AG04450 (cell line): Measurements from ENCODE around the gene SLC8A3. TPM values are rescaled to one million over a fixed set of nuclear protein-coding genes. Genes with fewer than 3 reads are reported as not detected.

Experiments
- CTCF ChIA-PET: fragments of 300-600, 350-600 bp; formaldehyde crosslinking; extraction: SDS; loops from one replicate; lab custom pipeline; 2022; ENCODE audit warnings: antibody characterized with exemption, inconsistent platforms; lab: Charles Lee
- POLR2A ChIA-PET: fragments of 350-600 bp; formaldehyde crosslinking; extraction: SDS; loops from one replicate; lab custom pipeline; 2021; ENCODE audit warnings: antibody characterized with exemption, inconsistent platforms; lab: Yijun Ruan, JAX
- DNase-seq: peaks from one replicate; pipeline ENCODE4 v3.0.0-alpha.2; 2011; ENCODE audit warnings: low read depth, low spot score
- H3K27ac ChIP-seq: one replicate; pipeline ENCODE4 v1.5.1; 2012; ENCODE audit warnings: low read depth, low read length, control low read depth
- H3K27me3 ChIP-seq: one replicate; pipeline ENCODE4 v1.6.0; 2012; ENCODE audit warnings: low read length; ENCODE audit not compliant: control insufficient read depth, insufficient read depth
- H3K4me3 ChIP-seq: 2 replicates; pipeline ENCODE4 v1.5.1; 2011; ENCODE audit warnings: mild to moderate bottlenecking, low read depth, low read length, control low read depth
- H3K9me3 ChIP-seq: 2 replicates; pipeline ENCODE4 v1.5.1; 2012; ENCODE audit warnings: low read length; ENCODE audit not compliant: control insufficient read depth, insufficient read depth
- CTCF ChIP-seq: IDR thresholded peaks from 2 replicates; pipeline ENCODE4 v1.5.1; 2011; ENCODE audit warnings: low read depth, low read length, control low read depth, inconsistent platforms
- polyA plus RNA-seq: library from polyadenylated mRNA; depleted of rRNA; stranded (reverse); fragments of >200 nt; gene quantifications from 2 replicates; pipeline ENCODE4 v1.2.3, GENCODE V29; 2011

Gene SLC8A3
- polyA plus RNA-seq, 1 experiment, result not detected

- Histone ChIP-seq H3K27ac (no peak overlapping the region), H3K4me3 (no peak overlapping the region), H3K9me3 (no peaks in the 10 kb centered on the region), H3K27me3 (no peaks in the 10 kb centered on the region)
- no peak for DNase-seq
- CTCF ChIA-PET, result interaction anchor here (0.7 to 1.5 kb wide), 4 partner anchors 8 to 202 kb away, joined by 3 to 9 read pairs (median 4); no protein-coding TSS in a partner anchor
- POLR2A ChIA-PET, result no interaction called here
- TF ChIP-seq CTCF, result no peak
These were observed 168.2 kb downstream of the SLC8A3 start for GRCh38 chr14:70020352-70021170.

GRCh38 chr14:70019695-70020094 lies 169.1 kb downstream of the SLC8A3 start:
- Histone ChIP-seq H3K27me3 (no peaks in the 10 kb centered on the region), H3K27ac (no peak overlapping the region), H3K4me3 (no peak overlapping the region), H3K9me3 (no peaks in the 10 kb centered on the region)
- POLR2A ChIA-PET, result no interaction called here
- CTCF ChIA-PET, result interaction anchor here (0.7 to 1.5 kb wide), 3 partner anchors 8 to 142 kb away, joined by 3 to 9 read pairs (median 3); no protein-coding TSS in a partner anchor
- DNase-seq, result no peak
- no peak for TF ChIP-seq CTCF

- POLR2A ChIA-PET, result no interaction called here
- Histone ChIP-seq H3K4me3 (no peak overlapping the region), H3K27ac (peak overlapping the region; percentile 11), H3K9me3 (no peaks in the 10 kb centered on the region), H3K27me3 (no peaks in the 10 kb centered on the region)
- no peak for DNase-seq
- no peak for TF ChIP-seq CTCF
- CTCF ChIA-PET, result interaction anchor here (1.5 kb wide), 1 partner anchor 9 kb away, joined by 9 read pairs; no protein-coding TSS in a partner anchor
These were observed 170.0 kb downstream of the SLC8A3 start for GRCh38 chr14:70018713-70019211.

- no peak for TF ChIP-seq CTCF
- Histone ChIP-seq H3K27ac (no peak overlapping the region), H3K9me3 (no peaks in the 10 kb centered on the region), H3K4me3 (no peak overlapping the region), H3K27me3 (no peaks in the 10 kb centered on the region)
- ChIA-PET POLR2A (no interaction called here), CTCF (no interaction called here)
- no peak for DNase-seq
These were observed 170.5 kb downstream of the SLC8A3 start for GRCh38 chr14:70018230-70018629.

GRCh38 chr14:70014406-70015095 lies 174.2 kb downstream of the SLC8A3 start:
- ChIA-PET POLR2A (no interaction called here), CTCF (interaction anchor here (0.6 to 5.6 kb wide), 8 partner anchors 14 to 196 kb away, joined by 3 to 20 read pairs (median 4); no protein-coding TSS in a partner anchor)
- no peaks in the 10 kb centered on the region for H3K9me3 ChIP-seq
- no peak overlapping the region for H3K4me3 ChIP-seq
- no peak for DNase-seq
- H3K27me3 ChIP-seq, result no peaks in the 10 kb centered on the region
- TF ChIP-seq CTCF, result no peak
- H3K27ac ChIP-seq, result no peak overlapping the region
